Fibroblast of lung (primary cell): ENCODE results near the gene ECEL1. TPM values are rescaled to one million over a fixed set of nuclear protein-coding genes. Genes with fewer than 3 reads are reported as not detected.

ENCODE experiments used
- DNase-seq, 2 donors: peaks; one replicate each; pipeline versions ENCODE4 v3.0.0 to v3.0.0-alpha.2; 2010; ENCODE audit warnings: low read depth in 2 of 2
- H2AFZ ChIP-seq: 2 replicates; pipeline ENCODE4 v1.5.1; 2012; ENCODE audit warnings: low read length, control low read depth, inconsistent platforms
- H3K27ac ChIP-seq: 2 replicates; pipeline ENCODE4 v1.5.1; 2011; ENCODE audit warnings: low read length, control low read depth; ENCODE audit not compliant: insufficient read depth
- H3K27me3 ChIP-seq: 2 replicates; pipeline ENCODE4 v1.5.1; 2011; ENCODE audit warnings: mild to moderate bottlenecking, low read length; ENCODE audit not compliant: control insufficient read depth, insufficient read depth
- H3K36me3 ChIP-seq: 2 replicates; pipeline ENCODE4 v1.5.1; 2011; ENCODE audit warnings: low read length; ENCODE audit not compliant: control insufficient read depth, insufficient read depth
- H3K4me1 ChIP-seq: 2 replicates; pipeline ENCODE4 v1.5.1; 2011; ENCODE audit warnings: low read length; ENCODE audit not compliant: control insufficient read depth, insufficient read depth; ENCODE audit errors: extremely low read depth
- H3K4me2 ChIP-seq: 2 replicates; pipeline ENCODE4 v1.5.1; 2011; ENCODE audit warnings: low read length, control low read depth; ENCODE audit not compliant: insufficient read depth; ENCODE audit errors: extremely low read depth
- H3K4me3 ChIP-seq, 4 experiments: fragments of 200-600 bp in 1 of 4; sonication (generic) in 1 of 4; replicated peaks in 1 of 4; 2 replicates each; pipeline ENCODE4 v1.5.1; 2011 to 2016; ENCODE audit warnings: low read length in 4 of 4, low read depth in 3 of 4, mild to moderate bottlenecking in 3 of 4, control low read depth in 2 of 4, inconsistent platforms in 1 of 4, mixed read lengths in 1 of 4; ENCODE audit not compliant: insufficient read depth in 1 of 4; ENCODE audit errors: control extremely low read depth in 1 of 4
- H3K79me2 ChIP-seq: 2 replicates; pipeline ENCODE4 v1.5.1; 2012; ENCODE audit warnings: mild to moderate bottlenecking, low read length, inconsistent platforms; ENCODE audit not compliant: control insufficient read depth, insufficient read depth
- H3K9ac ChIP-seq: 2 replicates; pipeline ENCODE4 v1.5.1; 2011; ENCODE audit warnings: mild to moderate bottlenecking, low read length, control low read depth; ENCODE audit not compliant: insufficient read depth
- H3K9me3 ChIP-seq: 2 replicates; pipeline ENCODE4 v1.5.1; 2012; ENCODE audit warnings: low read depth, low read length; ENCODE audit not compliant: control insufficient read depth, insufficient read depth
- H4K20me1 ChIP-seq: 2 replicates; pipeline ENCODE4 v1.5.1; 2011; ENCODE audit warnings: low read length; ENCODE audit not compliant: control insufficient read depth, insufficient read depth; ENCODE audit errors: extremely low read depth
- EZH2 ChIP-seq: IDR thresholded peaks from 2 replicates; pipeline ENCODE4 v1.5.1; 2012; ENCODE audit warnings: low read length, control low read depth, mild to moderate bottlenecking; ENCODE audit errors: missing control alignments
- polyA plus RNA-seq, 2 donors: library from polyadenylated mRNA; depleted of rRNA in 1 of 2; stranded (reverse) in 1 of 2; unstranded in 1 of 2; fragments of >200 nt; gene quantifications; 2 replicates each; pipeline ENCODE4 v1.2.1, GENCODE V29; 2011 to 2012; ENCODE audit warnings: missing spikeins in 1 of 2
- total RNA-seq: library from RNA; depleted of rRNA; stranded (reverse); fragments of >200 nt; gene quantifications from 2 replicates; pipeline ENCODE4 v1.2.1, GENCODE V29; 2014
- TF ChIP-seq, protein P1 (sequence below), 2 donors: IDR thresholded peaks in 1 of 2; conservative IDR thresholded peaks in 1 of 2; 1 replicate in 1 of 2; 2 replicates in 1 of 2; pipeline ENCODE4 v1.5.1; 2011 to 2012; ENCODE audit warnings: low read length in 2 of 2, control low read depth in 1 of 2, inconsistent platforms in 1 of 2, low read depth in 1 of 2, mild to moderate bottlenecking in 1 of 2

Gene ECEL1
- total and polyA plus RNA-seq, 2 donors (not counting 1 experiment from before 2014, with no cell fraction given): not detected

GRCh38 chr2:232491139-232491780, 3.6 kb upstream of the ECEL1 start:
- H3K4me1 ChIP-seq: no peaks in the 10 kb centered on the region
- no peak overlapping the region for H2AFZ ChIP-seq
- H3K4me3 ChIP-seq: no peak overlapping the region
- no peak overlapping the region for H3K27ac ChIP-seq
- no peaks in the 10 kb centered on the region for H4K20me1 ChIP-seq
- peaks cover 11% of the 10 kb centered on the region for H3K27me3 ChIP-seq
- no peaks in the 10 kb centered on the region for H3K9me3 ChIP-seq
- no peak overlapping the region for H3K4me2 ChIP-seq
- H3K9ac ChIP-seq: no peak overlapping the region
- TF ChIP-seq, protein P1, sequence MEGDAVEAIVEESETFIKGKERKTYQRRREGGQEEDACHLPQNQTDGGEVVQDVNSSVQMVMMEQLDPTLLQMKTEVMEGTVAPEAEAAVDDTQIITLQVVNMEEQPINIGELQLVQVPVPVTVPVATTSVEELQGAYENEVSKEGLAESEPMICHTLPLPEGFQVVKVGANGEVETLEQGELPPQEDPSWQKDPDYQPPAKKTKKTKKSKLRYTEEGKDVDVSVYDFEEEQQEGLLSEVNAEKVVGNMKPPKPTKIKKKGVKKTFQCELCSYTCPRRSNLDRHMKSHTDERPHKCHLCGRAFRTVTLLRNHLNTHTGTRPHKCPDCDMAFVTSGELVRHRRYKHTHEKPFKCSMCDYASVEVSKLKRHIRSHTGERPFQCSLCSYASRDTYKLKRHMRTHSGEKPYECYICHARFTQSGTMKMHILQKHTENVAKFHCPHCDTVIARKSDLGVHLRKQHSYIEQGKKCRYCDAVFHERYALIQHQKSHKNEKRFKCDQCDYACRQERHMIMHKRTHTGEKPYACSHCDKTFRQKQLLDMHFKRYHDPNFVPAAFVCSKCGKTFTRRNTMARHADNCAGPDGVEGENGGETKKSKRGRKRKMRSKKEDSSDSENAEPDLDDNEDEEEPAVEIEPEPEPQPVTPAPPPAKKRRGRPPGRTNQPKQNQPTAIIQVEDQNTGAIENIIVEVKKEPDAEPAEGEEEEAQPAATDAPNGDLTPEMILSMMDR (conservative IDR thresholded peaks at IDR 0.05 in 1 of 2, IDR thresholded peaks at IDR 0.05 in 1 of 2; ENCODE audit: low read depth in 1 of 2, low read length in 2 of 2): no peak
- no peak for TF ChIP-seq EZH2
- no peaks in the 10 kb centered on the region for H3K79me2 ChIP-seq
- DNase-seq: no peak
- no peaks in the 10 kb centered on the region for H3K36me3 ChIP-seq

DNA sequence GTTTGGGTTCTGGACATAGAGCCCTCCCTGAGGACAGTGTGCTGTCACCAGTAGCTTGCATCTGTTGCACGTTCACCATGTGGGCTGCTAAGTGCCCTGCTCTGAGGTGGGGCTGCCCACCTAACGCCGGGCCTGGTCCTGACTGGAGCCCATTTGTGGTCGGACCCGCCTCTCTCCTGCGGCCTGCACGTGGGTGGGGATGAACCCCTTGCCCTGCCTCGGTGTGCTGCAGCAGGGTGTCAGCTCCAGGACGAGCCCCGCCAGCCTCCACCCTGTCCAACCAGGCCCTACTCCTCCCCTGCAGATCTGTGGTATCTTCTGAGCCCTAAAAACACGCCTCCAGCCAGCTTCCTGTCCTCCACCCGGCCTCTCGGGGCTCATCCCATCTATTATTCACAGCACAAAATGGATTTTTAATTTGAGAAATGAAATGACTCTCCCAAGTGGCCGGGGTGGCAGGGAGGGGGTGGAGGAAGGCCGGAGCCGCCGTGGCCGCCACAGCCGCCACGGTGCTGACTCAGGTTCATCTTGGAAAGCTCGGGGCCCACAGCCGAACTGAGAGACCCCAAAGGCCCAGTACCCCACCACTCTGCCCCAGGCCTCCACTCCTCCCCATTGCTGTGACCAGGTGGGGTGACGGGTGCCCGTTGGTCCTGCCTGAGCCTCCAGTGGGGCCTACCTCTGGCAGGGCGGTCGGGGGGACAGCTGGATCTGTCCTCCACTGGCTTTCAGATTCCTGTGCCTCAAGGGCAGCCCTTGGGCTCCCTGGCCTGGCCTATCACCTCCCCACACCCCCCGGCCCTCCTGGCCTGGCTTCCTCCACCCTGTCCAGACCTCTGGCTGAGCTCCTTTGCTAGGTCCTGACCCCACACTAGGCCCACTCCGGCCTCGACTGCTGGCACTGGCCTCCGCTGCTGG, 2.8 kb upstream of the ECEL1 start:
- no peaks in the 10 kb centered on the region for H3K79me2 ChIP-seq
- no peaks in the 10 kb centered on the region for H4K20me1 ChIP-seq
- H3K9me3 ChIP-seq: no peaks in the 10 kb centered on the region
- peaks cover 14% of the 10 kb centered on the region for H3K27me3 ChIP-seq
- H3K4me3 ChIP-seq: no peak overlapping the region
- no peak overlapping the region for H3K9ac ChIP-seq
- no peaks in the 10 kb centered on the region for H3K36me3 ChIP-seq
- H2AFZ ChIP-seq: no peak overlapping the region
- H3K27ac ChIP-seq: no peak overlapping the region
- TF ChIP-seq, protein P1 (conservative IDR thresholded peaks at IDR 0.05 in 1 of 2, IDR thresholded peaks at IDR 0.05 in 1 of 2; ENCODE audit: low read depth in 1 of 2, low read length in 2 of 2): no peak
- no peak for TF ChIP-seq EZH2
- H3K4me2 ChIP-seq: no peak overlapping the region
- DNase-seq: no peak
- no peaks in the 10 kb centered on the region for H3K4me1 ChIP-seq

- TF ChIP-seq, protein P1 (conservative IDR thresholded peaks at IDR 0.05 in 1 of 2, IDR thresholded peaks at IDR 0.05 in 1 of 2; ENCODE audit: low read depth in 1 of 2, low read length in 2 of 2): no peak
- TF ChIP-seq EZH2: no peak
- Histone ChIP-seq H3K9me3 (no peaks in the 10 kb centered on the region), H4K20me1 (no peaks in the 10 kb centered on the region), H3K27ac (no peak overlapping the region), H3K4me1 (no peaks in the 10 kb centered on the region), H2AFZ (no peak overlapping the region), H3K4me3 (no peak overlapping the region), H3K36me3 (no peaks in the 10 kb centered on the region), H3K79me2 (no peaks in the 10 kb centered on the region), H3K4me2 (no peak overlapping the region), H3K9ac (no peak overlapping the region), H3K27me3 (peaks cover 21% of the 10 kb centered on the region)
- DNase-seq: no peak
These were observed 2.0 kb upstream of the ECEL1 start for GRCh38 chr2:232489516-232490220.
